ENCODE results near the gene DRD1. TPM values are rescaled to one million over a fixed set of nuclear protein-coding genes. Genes with fewer than 3 reads are reported as not detected.
"Not testable (repeated sequence)": the region's sequence is repeated elsewhere in the genome, so short reads cannot be mapped to it uniquely, and the experiment has no call there.

DRD1 gene
- polyA plus RNA-seq, 1 experiment, result not detected

DNA sequence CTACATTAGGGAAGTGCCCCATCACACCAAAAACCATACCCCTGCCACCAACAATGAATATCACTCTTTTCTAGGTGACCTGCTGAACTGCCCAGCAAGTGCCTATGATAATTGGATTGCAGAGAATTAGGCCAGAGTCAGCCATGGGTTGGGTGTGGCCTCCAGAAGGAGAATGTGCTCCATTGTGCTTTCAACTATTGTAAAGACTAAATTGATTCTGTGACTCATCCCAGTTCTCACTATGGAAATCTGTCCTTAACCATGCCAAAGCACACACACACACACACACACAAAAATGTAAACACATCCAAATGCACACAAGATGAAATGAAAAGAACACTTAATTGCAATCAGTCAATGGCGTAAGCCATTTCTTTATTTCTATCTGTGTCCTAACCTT, 25.7 kb downstream of the DRD1 start:
- Histone ChIP-seq H3K36me3 (ENCODE audit: control insufficient read depth, insufficient read depth, low read length) (no peaks in the 10 kb centered on the region), H3K27me3 (ENCODE audit: control insufficient read depth, insufficient read depth, low read length) (no peaks in the 10 kb centered on the region), H3K4me3 (ENCODE audit: low read depth, low read length) (no peak overlapping the region)
- CTCF ChIA-PET, result no interaction called here
- DNase-seq (ENCODE audit: low read depth), result no peak
- POLR2A ChIA-PET, result no interaction called here
- TF ChIP-seq, protein P1, sequence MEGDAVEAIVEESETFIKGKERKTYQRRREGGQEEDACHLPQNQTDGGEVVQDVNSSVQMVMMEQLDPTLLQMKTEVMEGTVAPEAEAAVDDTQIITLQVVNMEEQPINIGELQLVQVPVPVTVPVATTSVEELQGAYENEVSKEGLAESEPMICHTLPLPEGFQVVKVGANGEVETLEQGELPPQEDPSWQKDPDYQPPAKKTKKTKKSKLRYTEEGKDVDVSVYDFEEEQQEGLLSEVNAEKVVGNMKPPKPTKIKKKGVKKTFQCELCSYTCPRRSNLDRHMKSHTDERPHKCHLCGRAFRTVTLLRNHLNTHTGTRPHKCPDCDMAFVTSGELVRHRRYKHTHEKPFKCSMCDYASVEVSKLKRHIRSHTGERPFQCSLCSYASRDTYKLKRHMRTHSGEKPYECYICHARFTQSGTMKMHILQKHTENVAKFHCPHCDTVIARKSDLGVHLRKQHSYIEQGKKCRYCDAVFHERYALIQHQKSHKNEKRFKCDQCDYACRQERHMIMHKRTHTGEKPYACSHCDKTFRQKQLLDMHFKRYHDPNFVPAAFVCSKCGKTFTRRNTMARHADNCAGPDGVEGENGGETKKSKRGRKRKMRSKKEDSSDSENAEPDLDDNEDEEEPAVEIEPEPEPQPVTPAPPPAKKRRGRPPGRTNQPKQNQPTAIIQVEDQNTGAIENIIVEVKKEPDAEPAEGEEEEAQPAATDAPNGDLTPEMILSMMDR (IDR thresholded peaks at IDR 0.05; ENCODE audit: insufficient read depth, low read depth, low read length), result no peak

DNA sequence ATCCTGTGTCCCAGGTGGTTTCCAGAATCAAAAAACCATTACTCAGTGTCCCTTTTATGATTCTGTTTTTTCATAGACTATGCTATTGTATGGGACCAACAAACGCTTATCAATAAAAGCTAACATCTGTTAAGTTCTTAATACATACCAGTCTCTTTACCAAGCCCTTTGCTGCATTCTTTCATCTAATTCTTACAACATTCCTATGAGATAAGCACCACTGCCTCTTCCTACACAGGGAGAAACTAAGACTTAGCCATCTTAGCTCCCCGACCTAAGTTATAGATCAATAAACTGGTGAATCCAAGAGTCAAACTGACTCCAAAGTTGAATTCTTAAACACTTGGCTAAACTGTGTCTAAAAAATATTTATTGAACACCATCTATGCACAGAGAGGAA, 26.6 kb downstream of the DRD1 start:
- CTCF ChIA-PET, result no interaction called here
- no peaks in the 10 kb centered on the region for H3K27me3 ChIP-seq (ENCODE audit: control insufficient read depth, insufficient read depth, low read length)
- H3K36me3 ChIP-seq (ENCODE audit: control insufficient read depth, insufficient read depth, low read length), result no peaks in the 10 kb centered on the region
- TF ChIP-seq, protein P1 (IDR thresholded peaks at IDR 0.05; ENCODE audit: insufficient read depth, low read depth, low read length), result no peak
- DNase-seq (ENCODE audit: low read depth), result no peak
- POLR2A ChIA-PET, result no interaction called here
- H3K4me3 ChIP-seq (ENCODE audit: low read depth, low read length), result no peak overlapping the region

DNA sequence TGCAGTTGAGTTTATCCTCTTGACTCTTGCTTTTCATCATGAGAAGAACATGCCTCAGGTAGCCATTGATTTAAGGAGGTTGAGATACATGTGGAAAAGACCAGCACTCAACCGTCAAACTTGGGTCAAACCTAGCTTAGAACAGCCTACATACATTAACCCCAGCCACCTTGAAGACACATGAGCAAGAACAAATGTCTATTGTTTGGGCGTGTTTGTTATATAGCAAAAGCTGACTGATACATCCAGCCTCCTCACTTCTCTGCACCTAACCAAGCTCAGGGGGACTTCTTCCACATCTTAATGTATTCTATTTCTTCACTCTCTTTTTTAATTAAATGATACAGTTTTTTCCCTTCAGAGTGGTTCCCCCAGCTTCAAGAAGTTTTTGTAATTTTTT, 28.7 kb downstream of the DRD1 start:
- DNase-seq (ENCODE audit: low read depth), result no peak

DNA sequence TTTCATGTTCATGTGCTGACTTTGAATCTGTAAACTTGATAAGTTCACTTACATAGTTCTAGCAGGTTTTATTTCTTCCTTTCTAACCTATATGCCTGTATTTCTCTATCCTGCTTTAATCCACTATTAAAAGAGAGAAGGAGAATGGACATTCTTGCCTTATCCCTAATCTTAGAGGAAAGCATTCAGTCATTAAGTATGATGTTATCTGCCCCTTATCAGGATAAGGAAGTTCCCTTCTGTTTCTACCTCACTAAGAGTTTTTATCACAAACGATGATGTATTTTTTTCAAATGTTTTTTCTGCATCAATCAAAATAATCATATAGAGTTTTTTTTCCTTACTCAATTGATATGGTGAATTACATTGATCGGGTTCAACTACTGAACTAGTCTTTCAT, 33.1 kb downstream of the DRD1 start:
- CTCF ChIA-PET, result no interaction called here
- DNase-seq (ENCODE audit: low read depth), result no peak
- no peaks in the 10 kb centered on the region for H3K36me3 ChIP-seq (ENCODE audit: control insufficient read depth, insufficient read depth, low read length)

More for the DNA sequence above, 28.7 kb downstream of the DRD1 start:
- Histone ChIP-seq H3K4me3 (ENCODE audit: low read depth, low read length) (no peak overlapping the region), H3K27me3 (ENCODE audit: control insufficient read depth, insufficient read depth, low read length) (no peaks in the 10 kb centered on the region), H3K36me3 (ENCODE audit: control insufficient read depth, insufficient read depth, low read length) (no peaks in the 10 kb centered on the region)
- TF ChIP-seq, protein P1 (IDR thresholded peaks at IDR 0.05; ENCODE audit: insufficient read depth, low read depth, low read length), result no peak
- ChIA-PET CTCF (no interaction called here), POLR2A (no interaction called here)

DNA sequence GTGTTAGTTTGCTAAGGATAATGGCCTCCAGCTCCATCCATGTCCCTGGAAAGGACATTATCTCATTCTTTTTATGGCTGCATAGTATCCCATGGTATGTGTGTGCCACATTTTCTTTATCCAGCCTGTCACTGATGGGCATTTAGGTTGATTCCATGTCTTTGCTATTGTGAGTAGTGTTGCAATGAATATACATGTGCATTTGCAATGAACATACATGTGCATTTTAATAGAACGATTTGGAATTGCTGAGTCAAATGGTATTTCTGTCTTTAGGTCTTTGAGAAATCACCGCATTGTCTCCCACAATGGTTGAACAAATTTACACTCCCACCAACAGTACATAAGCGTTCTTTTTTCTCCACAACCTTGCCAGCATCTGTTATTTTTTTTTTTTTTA, 37.7 kb downstream of the DRD1 start:
- DNase-seq (ENCODE audit: low read depth), result no peak
- Histone ChIP-seq H3K4me3 (ENCODE audit: low read depth, low read length) (no peak overlapping the region), H3K36me3 (ENCODE audit: control insufficient read depth, insufficient read depth, low read length) (no peaks in the 10 kb centered on the region), H3K27me3 (ENCODE audit: control insufficient read depth, insufficient read depth, low read length) (no peaks in the 10 kb centered on the region)
- CTCF ChIA-PET, result interaction anchor here (0.6 kb wide), 1 partner anchor 49 kb away, joined by 4 read pairs; no protein-coding TSS in a partner anchor
- TF ChIP-seq, protein P1 (IDR thresholded peaks at IDR 0.05; ENCODE audit: insufficient read depth, low read depth, low read length), result no peak
- POLR2A ChIA-PET, result no interaction called here

More for the DNA sequence above, 33.1 kb downstream of the DRD1 start:
- POLR2A ChIA-PET, result no interaction called here
- no peaks in the 10 kb centered on the region for H3K27me3 ChIP-seq (ENCODE audit: control insufficient read depth, insufficient read depth, low read length)
- TF ChIP-seq, protein P1 (IDR thresholded peaks at IDR 0.05; ENCODE audit: insufficient read depth, low read depth, low read length), result no peak
- H3K4me3 ChIP-seq (ENCODE audit: low read depth, low read length), result no peak overlapping the region

DNA sequence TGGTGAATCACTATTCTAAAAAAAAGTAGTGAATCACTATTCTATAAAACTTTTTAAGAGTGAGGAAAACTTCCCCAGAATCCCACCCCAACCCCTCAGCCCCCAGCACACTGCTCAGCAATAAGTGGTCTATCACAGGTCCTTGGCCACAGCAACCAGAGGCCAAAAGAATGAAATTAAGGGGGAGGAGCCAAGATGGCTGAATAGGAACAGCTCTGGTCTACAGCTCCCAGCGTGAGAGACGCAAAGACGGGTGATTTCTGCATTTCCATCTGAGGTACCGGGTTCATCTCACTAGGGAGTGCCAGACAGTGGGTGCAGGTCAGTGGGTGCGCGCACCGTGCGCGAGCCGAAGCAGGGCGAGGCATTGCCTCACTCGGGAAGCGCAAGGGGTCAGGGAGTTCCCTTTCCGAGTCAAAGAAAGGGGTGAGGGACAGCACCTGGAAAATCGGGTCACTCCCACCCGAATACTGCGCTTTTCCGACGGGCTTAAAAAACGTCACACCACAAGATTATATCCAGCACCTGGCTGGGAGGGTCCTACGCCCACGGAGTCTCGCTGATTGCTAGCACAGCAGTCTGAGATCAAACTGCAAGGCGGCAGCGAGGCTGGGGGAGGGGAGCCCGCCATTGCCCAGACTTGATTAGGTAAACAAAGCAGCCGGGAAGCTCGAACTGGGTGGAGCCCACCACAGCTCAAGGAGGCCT, 46.2 kb downstream of the DRD1 start:
- CTCF ChIA-PET; H3K36me3 ChIP-seq (ENCODE audit: control insufficient read depth, insufficient read depth, low read length); DNase-seq (ENCODE audit: low read depth); H3K4me3 ChIP-seq (ENCODE audit: low read depth, low read length); H3K27me3 ChIP-seq (ENCODE audit: control insufficient read depth, insufficient read depth, low read length); POLR2A ChIA-PET: not testable (repeated sequence)

DNA sequence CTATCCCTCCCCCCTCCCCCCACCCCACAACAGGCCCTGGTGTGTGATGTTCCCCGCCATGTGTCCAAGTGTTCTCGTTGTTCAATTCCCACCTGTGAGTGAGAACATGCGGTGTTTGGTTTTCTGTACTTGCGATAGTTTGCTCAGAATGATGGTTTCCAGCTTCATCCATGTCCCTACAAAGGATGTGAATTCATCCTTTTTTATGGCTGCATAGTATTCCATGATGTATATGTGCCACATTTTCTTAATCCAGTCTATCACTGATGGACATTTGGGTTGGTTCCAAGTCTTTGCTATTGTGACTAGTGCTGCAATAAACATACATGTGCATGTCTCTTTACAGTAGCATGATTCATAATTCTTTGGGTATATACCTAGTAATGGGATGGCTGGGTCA, 48.6 kb downstream of the DRD1 start:
- POLR2A ChIA-PET; H3K36me3 ChIP-seq (ENCODE audit: control insufficient read depth, insufficient read depth, low read length); H3K4me3 ChIP-seq (ENCODE audit: low read depth, low read length); CTCF ChIA-PET; DNase-seq (ENCODE audit: low read depth); H3K27me3 ChIP-seq (ENCODE audit: control insufficient read depth, insufficient read depth, low read length): not testable (repeated sequence)
